HG03378 (cell line): ENCODE results near the gene CALN1.
"Not testable (repeated sequence)": the region's sequence is repeated elsewhere in the genome, so short reads cannot be mapped to it uniquely, and the experiment has no call there.

Experiments used
- ATAC-seq: cut with Tn5 transposase; IDR thresholded peaks from one replicate; pipeline ENCODE4 v1.9.1; 2021; ENCODE audit warnings: mild to moderate bottlenecking, moderate library complexity; ENCODE audit not compliant: unreplicated experiment

Gene CALN1

DNA sequence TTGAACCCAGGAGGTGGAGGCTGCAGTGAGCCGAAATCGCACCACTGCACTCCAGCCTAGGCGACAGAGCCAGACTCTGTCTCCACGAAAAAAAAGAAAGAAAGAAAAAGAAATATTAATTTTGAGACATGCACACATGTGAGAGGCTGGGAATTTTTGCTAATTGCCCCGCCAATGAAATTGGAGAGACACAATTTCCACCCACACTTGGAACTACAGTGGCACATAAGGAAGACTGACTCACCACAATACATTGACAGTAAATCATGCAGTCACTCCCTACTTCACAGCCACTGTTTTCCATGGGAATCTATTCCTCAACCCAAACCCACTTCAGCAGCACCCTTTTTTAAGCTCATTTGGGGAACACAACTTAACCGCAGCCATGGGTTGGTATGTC, 139.7 kb downstream of the CALN1 start:
- ATAC-seq = no peak

DNA sequence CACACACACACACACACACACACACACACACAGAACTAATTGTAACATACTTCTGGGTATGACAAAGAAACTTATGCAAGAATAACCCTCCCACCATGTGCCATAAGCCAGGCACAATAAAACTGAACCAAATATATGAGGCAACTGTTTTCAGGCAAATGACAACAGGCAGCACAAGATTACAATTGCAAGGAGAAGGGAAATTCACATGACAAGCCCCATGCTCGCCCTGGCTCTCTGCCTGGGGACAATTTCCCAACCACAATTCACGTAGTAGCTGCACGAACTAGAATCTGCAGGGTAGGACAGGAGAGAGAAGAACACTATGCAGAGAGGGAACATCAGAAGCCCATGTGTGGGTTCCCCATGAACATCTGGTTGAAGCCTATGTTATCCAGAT, 143.3 kb downstream of the CALN1 start:
- ATAC-seq = no peak

DNA sequence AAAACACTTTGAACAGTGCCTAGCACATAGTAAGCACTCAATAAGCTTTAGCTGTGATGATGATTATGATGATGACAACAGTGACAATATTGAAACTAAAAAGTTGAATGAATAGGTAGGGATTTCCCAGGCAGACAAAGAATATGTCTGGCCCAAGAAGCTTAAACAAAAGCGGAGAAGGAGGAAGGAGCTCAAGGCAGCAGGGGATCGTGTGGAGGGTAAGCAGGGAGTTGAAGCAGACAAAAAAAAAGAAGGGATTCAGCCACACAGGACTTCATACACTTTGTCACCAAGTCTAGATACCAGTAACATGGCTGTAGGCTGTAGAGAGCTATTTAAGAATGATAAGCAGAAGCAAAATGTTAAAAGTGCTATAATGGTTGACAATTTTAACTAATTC, 144.0 kb downstream of the CALN1 start:
- ATAC-seq = no peak

DNA sequence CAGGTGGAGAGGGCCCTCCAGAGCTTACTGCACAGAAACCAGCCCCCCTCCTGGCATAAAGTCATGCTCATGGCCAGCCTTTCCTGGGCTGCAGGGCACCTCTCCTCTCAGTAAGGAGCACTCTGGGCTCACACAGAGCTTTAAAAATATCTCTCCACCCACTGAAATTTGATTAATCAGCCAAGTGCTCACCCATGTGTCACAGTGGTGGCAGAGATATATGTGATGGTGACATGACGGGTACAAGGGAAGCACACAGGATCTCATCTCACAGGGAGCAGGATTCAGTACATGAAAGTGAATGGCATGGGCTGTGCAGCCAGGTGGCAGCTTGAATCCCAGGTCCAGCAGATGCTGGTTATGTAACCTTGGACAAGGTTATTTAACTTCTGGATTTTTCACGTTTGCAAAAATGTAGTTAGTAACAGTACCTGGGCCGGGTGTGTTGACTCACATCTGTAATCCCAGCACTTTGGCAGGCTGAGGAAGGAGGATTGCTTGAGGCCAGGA, 144.8 kb downstream of the CALN1 start:
- no peak for ATAC-seq

DNA sequence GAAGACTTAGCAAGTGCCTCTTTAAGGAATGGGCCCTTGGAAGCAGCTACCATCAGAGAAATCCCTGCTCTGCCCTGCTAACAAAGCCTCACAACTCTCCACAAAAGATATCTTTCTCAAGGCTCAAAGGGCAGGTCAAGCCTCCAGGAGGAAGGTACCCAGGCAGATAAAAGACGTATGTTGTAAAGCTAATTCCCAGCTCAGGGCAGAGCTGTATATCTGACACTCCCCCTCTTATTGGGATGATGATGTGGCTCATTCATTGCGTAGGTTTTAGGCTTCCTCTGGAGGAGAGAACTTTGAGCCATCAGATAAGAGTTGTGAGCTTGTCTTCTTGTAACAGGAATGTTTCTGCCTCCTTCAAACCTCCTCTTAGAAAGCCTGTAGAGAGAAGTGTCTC, 145.4 kb downstream of the CALN1 start:
- no peak for ATAC-seq

DNA sequence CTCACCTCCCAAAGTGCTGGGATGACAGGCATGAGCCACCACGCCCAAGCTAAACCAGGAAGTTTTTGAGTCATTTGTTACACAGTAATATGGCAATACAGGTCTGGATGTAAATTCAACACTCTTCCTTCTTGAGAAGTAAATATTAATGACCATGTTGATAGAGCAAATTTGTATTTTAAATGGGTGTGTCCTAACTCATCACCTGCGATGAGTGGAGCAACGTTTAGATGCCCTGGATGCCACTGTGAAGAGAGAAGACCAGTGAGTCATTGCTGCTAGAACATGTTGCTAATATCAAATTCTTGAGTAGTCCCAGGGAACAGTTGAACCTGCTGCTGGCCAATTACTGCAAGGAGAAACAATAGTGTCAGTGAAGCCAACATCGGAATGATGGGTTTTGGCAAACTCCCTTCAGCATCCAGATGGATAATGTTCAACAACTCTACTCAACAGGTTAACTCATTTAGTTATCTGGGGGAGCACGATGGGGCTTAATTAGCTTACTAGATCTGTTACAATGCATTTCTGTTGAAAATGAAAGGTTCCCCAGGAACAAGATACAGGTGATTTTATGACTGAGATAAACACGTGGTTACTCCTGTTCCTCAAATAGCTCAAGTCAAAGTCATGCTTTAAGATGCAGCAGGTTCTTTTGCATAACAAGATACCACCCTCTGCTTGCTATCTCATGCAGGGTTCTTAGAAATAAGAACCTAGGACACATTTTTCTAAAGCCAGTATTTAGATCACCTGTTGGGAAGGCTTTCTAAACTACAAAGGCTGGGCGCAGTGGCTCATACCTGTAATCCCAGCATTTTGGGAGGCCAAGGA, 146.8 kb downstream of the CALN1 start:
- no peak for ATAC-seq

DNA sequence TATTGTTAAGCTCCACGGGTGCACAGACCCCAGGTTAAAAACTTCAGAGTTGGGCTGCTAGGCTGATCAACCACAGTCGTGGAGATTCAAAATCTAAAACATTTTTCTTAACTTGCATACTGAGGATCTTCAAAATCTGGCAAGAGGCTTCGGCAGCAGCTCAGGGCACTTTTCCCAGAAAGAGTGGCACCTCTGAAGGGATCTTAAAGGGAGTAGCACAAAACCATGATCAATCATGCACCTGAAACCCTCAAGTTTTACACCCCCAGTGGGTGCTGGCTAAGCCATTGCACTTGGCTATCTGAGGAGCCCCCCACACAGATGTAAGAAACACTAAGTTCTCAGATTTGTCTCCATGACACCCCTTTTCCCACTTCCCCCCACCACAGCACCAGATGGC, 151.7 kb downstream of the CALN1 start:
- ATAC-seq = no peak

DNA sequence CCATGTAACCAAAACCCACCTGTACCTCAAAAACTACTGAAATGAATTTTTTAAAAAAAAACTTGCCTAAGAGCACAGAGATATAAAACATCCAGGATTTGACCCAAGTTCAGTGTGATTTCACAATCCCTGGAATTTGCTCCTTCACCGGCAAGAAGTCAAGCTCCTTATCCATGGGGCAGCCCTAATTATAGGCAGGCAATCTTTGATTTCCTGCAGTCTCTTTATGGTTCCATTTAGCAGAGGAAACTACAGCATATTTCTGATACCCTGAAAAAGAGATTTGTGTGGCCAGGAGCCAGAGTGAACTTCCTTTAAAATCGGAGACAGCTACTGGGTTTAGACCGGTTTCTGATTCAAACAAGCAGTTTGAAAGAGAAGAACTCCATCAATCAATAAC, 154.1 kb downstream of the CALN1 start:
- ATAC-seq = no peak

DNA sequence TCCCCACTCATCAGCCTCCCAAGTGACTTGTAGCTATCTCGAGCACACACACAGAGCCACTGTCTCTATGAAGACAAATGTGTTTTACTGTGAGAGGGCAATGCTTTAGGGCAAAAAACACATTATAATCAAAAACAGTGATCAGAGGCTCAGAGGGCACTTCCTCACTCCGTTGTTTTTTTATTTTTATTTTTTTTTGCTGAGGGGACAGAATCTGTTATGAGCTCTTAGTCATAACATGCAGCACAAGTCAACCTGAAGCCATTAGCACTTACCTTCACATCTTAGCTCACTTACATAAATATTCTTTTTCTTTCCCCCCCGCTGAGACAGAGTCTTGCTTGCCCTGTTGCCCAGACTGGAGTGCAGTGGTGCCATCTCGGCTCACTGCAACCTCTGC, 157.7 kb downstream of the CALN1 start:
- ATAC-seq = no peak

DNA sequence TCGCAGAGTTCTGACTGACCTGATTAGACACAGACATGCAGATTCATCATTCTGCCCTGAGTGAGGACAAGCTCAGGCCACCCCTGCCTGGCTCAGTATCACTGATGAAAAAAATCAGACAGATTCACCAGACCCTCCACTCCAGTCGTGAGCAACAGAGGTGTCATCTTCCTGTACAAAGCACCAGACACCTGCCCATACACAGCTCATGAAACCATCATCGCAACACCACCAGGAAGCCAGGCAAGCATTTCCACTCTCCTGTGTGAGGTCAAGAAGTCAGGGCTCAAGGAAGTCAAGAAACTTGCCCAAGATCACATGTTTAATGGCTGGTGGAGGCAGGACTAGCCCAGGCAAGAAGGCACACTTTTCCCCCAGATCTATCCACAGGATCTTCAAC, 163.0 kb downstream of the CALN1 start:
- no peak for ATAC-seq

DNA sequence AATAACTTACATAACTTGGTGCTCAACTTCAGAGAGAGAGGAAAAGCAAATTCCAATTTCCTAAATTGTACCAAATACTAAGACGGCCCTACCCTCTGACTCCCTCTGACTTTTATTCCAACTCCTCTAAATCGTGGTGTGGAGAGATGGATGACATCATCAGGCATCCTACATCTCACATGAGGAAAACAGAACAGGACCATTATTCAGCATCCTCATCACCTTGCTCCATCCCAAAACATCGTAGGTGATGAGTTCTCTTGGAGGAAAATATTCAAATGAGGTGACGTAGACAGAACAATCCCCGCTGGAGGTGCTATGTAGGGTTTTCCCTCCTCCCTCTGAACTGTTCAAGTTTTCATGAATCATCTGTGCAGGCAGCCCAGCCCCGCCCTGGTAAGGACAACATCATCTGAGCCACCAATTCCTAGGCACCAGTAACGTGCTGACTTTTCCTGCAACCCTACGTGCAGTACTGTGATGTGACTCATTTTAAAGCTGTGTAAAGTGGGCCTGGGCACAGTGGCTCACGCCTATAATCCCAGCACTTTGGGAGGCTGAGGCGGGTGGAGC, 167.2 kb downstream of the CALN1 start:
- ATAC-seq = no peak

DNA sequence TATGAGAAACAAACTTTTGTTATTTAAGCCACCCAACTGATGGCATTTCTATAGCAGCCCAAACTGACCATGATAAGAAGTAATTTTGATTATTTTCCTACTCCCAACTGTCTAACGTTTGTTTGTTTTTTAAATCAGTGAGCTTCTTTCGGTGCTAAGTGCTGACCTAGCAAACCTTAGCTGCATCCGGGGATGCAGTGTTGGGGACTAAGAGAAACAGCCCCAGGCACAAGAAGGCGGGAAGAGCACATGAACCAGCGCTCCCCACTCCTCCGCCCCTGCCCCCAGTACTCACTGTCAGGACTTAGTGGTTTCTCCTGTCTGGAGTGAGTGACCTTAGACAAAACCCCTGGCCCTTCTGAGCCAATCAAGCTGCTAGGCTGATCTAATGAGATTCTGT, 168.8 kb downstream of the CALN1 start:
- no peak for ATAC-seq

DNA sequence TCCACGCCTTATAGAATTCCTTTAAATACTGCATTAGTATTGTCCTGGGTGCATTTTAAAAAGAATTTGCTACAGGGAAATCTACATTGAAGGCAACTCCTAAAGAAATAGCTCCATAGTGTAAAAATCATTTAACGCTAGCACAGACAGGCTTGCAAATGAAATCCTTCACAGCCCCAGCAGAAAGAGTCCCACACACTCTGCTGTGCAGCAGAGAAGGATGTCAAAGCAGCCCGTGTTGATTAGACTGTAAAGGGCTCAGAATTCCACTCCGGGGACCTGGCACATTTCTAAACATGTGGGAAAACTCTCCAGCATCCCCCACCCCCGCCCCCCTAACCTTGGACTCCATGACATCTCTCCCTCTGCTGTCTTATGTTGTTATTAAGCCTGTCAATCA, 176.8 kb downstream of the CALN1 start:
- ATAC-seq = no peak

DNA sequence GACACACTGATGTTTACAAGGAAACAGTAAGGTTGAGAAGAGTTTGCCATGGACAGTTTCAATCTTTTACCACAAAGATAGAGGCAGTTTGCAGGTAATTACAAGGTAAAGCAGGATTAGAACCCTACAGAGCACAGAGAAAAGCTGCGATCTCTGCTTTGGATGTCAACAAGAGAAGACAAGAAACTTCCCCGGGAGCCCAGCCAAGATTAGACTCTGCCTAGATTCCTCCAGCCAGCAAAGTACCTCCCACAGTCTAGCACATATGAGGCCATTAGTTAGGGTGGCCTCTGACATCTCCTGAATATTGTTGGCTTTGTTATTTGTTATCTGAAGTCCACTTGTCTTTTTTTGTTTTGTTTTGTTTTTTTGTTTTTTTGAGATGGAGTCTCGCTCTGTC, 178.1 kb downstream of the CALN1 start:
- no peak for ATAC-seq

DNA sequence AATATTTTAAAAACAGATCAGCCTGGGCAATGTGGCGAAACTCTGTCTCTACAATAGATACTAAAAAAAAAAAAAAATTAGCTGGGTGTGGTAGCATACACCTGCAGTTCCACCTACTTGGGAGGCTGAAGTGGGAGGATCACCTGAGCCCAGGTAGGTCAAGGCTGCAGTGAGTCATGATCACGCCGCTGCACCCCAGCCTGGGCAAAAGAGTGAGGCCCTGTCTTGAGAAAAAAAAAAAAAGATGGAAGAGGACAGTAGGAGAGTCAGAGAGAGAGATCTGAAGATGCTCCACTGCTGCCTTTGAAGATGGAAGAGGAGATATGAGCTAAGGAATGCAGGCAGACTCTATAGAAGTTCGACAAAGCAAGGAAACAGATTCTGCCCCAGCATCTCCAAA, 181.9 kb downstream of the CALN1 start:
- ATAC-seq = no peak

DNA sequence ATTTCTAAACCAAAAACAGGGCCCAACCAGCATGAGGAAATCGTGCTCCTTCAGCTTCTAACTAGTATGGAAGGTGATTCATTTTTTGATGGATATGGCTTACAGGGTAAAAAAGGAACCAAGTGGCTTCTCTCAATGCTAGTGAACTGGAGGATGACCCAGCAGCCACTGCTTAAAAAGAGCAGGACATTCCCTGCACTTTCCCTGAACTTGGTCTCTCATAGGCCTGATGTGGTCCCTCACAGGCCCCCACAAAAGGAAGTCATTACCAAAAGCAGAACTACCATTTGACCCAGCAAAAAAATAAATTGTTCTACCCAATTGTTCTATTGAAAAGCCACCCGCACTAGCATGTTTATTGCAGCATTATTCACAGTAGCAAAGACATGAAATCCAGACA, 188.8 kb downstream of the CALN1 start:
- no peak for ATAC-seq

DNA sequence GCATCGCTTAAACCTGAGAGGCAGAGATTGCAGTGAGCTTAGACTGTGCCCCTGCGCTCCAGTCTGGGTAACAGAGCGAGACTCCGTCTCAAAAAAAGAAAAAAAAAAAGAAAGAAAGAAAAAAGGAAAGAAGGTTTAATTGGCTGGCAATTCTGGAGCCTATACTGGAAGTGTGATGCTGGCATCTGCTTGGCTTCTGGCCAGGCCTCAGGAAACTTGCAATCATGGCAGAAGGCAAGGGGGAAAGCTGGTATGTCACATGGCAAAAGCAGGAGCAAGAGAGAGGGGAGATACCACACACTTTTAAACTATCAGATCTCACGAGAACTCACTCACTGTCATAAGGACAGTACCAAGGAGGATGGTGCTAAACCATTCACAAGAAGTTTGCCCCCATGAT, 190.0 kb downstream of the CALN1 start:
- no peak for ATAC-seq

DNA sequence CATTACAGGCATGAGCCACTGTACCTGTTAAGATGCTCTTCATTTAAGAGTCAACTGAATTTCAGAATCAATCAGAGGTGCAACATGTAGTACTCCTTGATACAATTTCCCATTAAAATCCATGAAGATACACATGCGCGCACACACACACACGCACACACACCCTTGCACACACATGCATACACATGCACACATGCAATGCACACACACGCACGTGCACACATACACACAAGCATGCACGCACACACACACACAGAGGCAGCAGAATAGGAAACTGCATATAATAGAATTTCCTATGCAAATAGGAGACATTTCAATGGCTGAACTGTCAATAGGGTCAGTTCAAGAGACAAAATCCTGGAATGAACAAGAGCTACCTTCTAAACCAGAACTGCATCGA, 192.6 kb downstream of the CALN1 start:
- no peak for ATAC-seq

DNA sequence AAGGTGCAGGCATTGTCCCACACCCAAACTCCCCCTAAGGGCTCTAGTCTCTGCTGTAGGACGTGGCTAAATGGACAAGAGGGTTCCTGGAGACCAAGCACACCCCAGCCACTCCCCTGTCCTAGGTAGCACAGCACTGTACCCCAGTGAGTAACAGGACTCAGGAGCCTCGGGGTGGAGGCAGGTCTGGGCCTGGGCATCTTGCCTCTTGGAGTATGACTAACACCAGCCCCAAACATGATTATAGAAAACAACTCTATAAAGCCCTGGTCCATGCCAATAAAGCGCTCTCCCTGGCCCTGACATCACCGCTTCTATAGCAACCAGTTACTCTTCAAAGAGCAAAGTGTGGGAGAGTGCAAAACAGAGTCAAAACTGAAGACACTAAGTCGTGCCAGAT, 195.0 kb downstream of the CALN1 start:
- ATAC-seq = no peak

DNA sequence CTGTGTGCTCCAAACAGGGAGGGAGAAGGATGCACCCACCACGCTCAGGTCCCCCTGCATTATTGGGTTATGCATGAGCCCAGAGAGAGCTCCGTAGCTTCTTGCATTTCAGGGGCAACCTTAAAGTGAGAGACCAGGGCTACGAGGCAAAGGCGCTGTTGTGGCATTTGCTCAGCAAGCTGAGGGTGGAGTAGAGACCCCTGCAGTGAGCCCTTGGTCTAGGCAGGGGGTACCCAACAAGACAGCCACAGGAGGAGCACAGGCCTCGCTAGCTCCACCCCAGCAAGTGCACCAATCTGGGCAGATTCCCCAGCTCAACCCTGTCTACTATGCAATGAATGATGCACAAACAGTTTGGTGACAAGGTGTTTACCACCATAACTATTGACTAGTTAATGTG, 198.4 kb downstream of the CALN1 start:
- no peak for ATAC-seq

DNA sequence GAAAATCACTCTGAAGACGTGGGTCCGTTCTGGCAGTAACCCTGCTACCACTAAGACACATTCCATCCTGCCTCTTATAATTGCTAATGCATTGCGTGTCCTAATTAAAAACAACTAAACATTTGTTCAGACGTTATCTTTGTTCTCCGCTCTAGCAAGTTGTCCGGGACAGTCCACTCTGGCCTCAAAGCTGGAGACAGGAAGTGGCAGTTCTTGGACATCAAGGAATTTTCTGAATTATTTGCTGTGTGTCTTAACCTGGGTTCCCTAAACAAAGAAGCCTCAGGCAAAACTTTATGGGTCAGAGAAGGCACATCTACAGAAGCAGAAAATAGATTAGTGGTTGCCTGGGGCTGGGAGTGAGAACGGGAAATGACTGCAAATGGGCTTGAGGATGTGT, 199.1 kb downstream of the CALN1 start:
- ATAC-seq = no peak

DNA sequence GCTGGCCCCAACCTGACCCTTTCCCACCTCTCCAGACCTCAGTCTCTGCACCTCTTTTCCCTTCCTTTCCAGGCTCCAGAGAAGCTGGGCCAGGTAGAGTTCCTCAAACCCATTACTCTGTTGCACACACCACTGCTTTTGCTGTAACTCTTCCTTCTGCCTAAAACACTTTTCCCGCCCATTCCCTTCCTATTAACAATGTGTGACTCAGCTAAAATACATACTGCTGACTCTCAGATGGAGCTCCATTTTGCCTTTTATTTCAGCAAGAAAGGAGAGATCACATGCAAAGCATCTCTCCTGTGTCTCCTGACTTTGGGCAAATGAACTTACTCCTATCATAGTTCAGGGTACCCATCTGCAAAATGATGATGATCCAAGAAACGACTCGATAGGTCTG, 201.0 kb downstream of the CALN1 start:
- no peak for ATAC-seq

DNA sequence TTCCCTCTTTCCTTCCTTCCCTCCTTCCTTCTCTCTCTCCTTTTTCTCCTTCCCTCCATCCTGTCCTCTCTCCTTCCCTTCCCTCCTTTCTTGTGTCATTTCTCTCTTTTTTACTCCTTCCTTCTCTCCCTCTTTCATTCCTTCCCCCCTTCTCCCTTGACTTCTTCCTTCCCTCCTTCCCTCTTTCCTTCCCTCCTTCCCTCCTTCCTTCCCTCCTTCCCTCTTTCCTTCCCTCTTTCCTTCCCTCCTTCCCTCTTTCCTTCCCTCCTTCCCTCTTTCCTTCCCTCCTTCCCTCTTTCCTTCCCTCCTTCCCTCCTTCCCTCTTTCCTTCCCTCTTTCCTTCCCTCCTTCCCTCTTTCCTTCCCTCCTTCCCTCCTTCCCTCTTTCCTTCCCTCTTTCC, 203.1 kb downstream of the CALN1 start:
- not testable (repeated sequence) for ATAC-seq
